K562 (cell line): Measurements from ENCODE around the gene CCL8. TPM values are rescaled to one million over a fixed set of nuclear protein-coding genes. Genes with fewer than 3 reads are reported as not detected.

Experiments
- ATAC-seq: fragments of 200-7000 bp; cut with Tn5 transposase; 3 replicates; pipeline ENCODE4 v1.9.1; 2020; ENCODE audit warnings: moderate library complexity
- BruUV-seq: library from RNA; stranded (reverse); fragments of 400-500 nt; replicated peaks from 2 replicates; lab custom pipeline; 2021; lab: Mats Ljungman, UMichigan
- CTCF ChIA-PET: fragments of 300-600 bp; formaldehyde crosslinking; extraction: SDS; loops from one replicate; lab custom pipeline; 2021; ENCODE audit warnings: low intra/inter-chr PET ratio; lab: Yijun Ruan, JAX
- POLR2A ChIA-PET: fragments of 300-600, 350-650 bp; sonication (Branson Sonifier 250); formaldehyde crosslinking; extraction: SDS; loops from one replicate; lab custom pipeline; 2021; ENCODE audit warnings: antibody characterized with exemption, inconsistent platforms; lab: Yijun Ruan, JAX
- DNase-seq, 4 experiments: peaks; one replicate each; pipeline versions ENCODE4 v3.0.0 to v3.0.0-alpha.2; 2011 to 2018; ENCODE audit warnings: low spot score in 3 of 4, mixed read lengths in 3 of 4; ENCODE audit errors: extremely low read depth in 1 of 4
- FAIRE-seq: peaks from 2 replicates; lab custom pipeline; 2011; peaks lifted over from hg19 to GRCh38; lab: Jason Lieb, UNC
- H2AFZ ChIP-seq: 2 replicates; pipeline ENCODE4 v1.6.0; 2011; ENCODE audit warnings: low read depth, low read length, control low read depth, inconsistent platforms
- H3K27ac ChIP-seq: fragments of 200-600 bp; 3 replicates; pipeline ENCODE4 v1.8.0; 2011; ENCODE audit warnings: low read depth, mild to moderate bottlenecking, control low read depth, inconsistent platforms, low read length, moderate library complexity, mixed read lengths; ENCODE audit errors: extremely low read depth
- H3K27me3 ChIP-seq, 2 experiments: fragments of 300-600 bp in 1 of 2; 2 replicates in 1 of 2; 3 replicates in 1 of 2; pipeline versions ENCODE4 v1.6.0 to v1.8.0; 2011; ENCODE audit warnings: inconsistent platforms in 2 of 2, low read length in 2 of 2, mild to moderate bottlenecking in 1 of 2, mixed read lengths in 1 of 2, moderate library complexity in 1 of 2; ENCODE audit not compliant: control insufficient read depth in 2 of 2, insufficient read depth in 2 of 2
- H3K36me3 ChIP-seq: fragments of 300-600 bp; 3 replicates; pipeline ENCODE4 v1.8.0; 2011; ENCODE audit warnings: mild to moderate bottlenecking, low read length, inconsistent platforms; ENCODE audit not compliant: control insufficient read depth, insufficient read depth
- H3K4me1 ChIP-seq, 2 experiments: fragments of 200-600 bp in 1 of 2; replicated peaks in 1 of 2; 2 replicates in 1 of 2; 3 replicates in 1 of 2; pipeline versions ENCODE4 v1.5.1 to v1.8.0; 2011; ENCODE audit warnings: inconsistent platforms in 2 of 2, low read length in 2 of 2, mild to moderate bottlenecking in 1 of 2, mixed read lengths in 1 of 2, moderate library complexity in 1 of 2; ENCODE audit not compliant: control insufficient read depth in 2 of 2, insufficient read depth in 2 of 2
- H3K4me2 ChIP-seq: 2 replicates; pipeline ENCODE4 v1.6.1; 2011; ENCODE audit warnings: low read length, control low read depth, inconsistent platforms, mixed read lengths; ENCODE audit not compliant: insufficient read depth
- H3K4me3 ChIP-seq: fragments of 200-600 bp; sonication (generic), shearing (Covaris generic); 2 replicates; pipeline ENCODE4 v1.5.1; 2016; ENCODE audit warnings: control low read depth, inconsistent platforms
- H3K79me2 ChIP-seq: fragments of 200-600 bp; 3 replicates; pipeline ENCODE4 v1.8.0; 2011; ENCODE audit warnings: low read length, inconsistent platforms; ENCODE audit not compliant: control insufficient read depth, insufficient read depth
- H3K9ac ChIP-seq, 2 experiments: 2 replicates each; pipeline versions ENCODE4 v1.6.0 to v1.6.1; 2011; ENCODE audit warnings: low read depth in 2 of 2, low read length in 2 of 2, control low read depth in 1 of 2, inconsistent platforms in 1 of 2, mild to moderate bottlenecking in 1 of 2, mixed read lengths in 1 of 2; ENCODE audit not compliant: insufficient read depth in 1 of 2
- H3K9me1 ChIP-seq: one replicate; pipeline ENCODE4 v1.6.0; 2011; ENCODE audit warnings: inconsistent platforms, mild to moderate bottlenecking, low read length, moderate library complexity; ENCODE audit not compliant: control insufficient read depth, insufficient read depth
- H3K9me3 ChIP-seq: replicated peaks from 2 replicates; pipeline ENCODE4 v1.5.1; 2011; ENCODE audit warnings: low read depth, low read length, inconsistent platforms; ENCODE audit not compliant: control insufficient read depth, insufficient read depth
- H4K20me1 ChIP-seq: replicated peaks from 2 replicates; pipeline ENCODE4 v1.6.1; 2011; ENCODE audit warnings: low read length, inconsistent platforms, mixed read lengths; ENCODE audit not compliant: control insufficient read depth, insufficient read depth
- FOXK2 ChIP-seq, 2 experiments: fragments of 450-650 bp; IDR thresholded peaks in 1 of 2; conservative IDR thresholded peaks in 1 of 2; 2 replicates each; pipeline ENCODE4 v1.6.1; 2016; ENCODE audit warnings: low read depth in 2 of 2, mild to moderate bottlenecking in 1 of 2
- KLF1 ChIP-seq: fragments of 450-650 bp; IDR thresholded peaks from 2 replicates; pipeline ENCODE4 v1.6.1; 2016; ENCODE audit warnings: missing genetic modification characterization, missing compliant biosample characterization
- KLF10 ChIP-seq: fragments of 250-450 bp; sonication (Bioruptor Pico); IDR thresholded peaks from 2 replicates; pipeline ENCODE4 v1.6.1; 2021; ENCODE audit warnings: matching md5 sums
- MIER1 ChIP-seq: fragments of 450-650 bp; IDR thresholded peaks from 2 replicates; pipeline ENCODE4 v1.6.1; 2016; ENCODE audit warnings: antibody characterized with exemption, mild to moderate bottlenecking, low read depth
- NFYB ChIP-seq: IDR thresholded peaks from 2 replicates; pipeline ENCODE4 v1.6.1; 2011; ENCODE audit warnings: mild to moderate bottlenecking, moderate library complexity; ENCODE audit not compliant: insufficient read length; ENCODE audit errors: extremely low read depth
- NONO ChIP-seq, 2 experiments: fragments of 200-400 bp in 1 of 2; fragments of 450-650 bp in 1 of 2; formaldehyde crosslinking in 1 of 2; IDR thresholded peaks; 2 replicates each; pipeline ENCODE4 v1.6.1; 2017; ENCODE audit warnings: low read depth in 2 of 2, mild to moderate bottlenecking in 2 of 2, moderate library complexity in 2 of 2, low read length in 1 of 2
- PML ChIP-seq: IDR thresholded peaks from 2 replicates; pipeline ENCODE4 v1.6.1; 2012; ENCODE audit warnings: low read length, inconsistent platforms
- PREB ChIP-seq: sonication (generic); formaldehyde crosslinking; IDR thresholded peaks from 2 replicates; pipeline ENCODE4 v1.8.1; 2023; ENCODE audit warnings: mild to moderate bottlenecking, missing genetic modification reagents
- RBM15 ChIP-seq: fragments of 200-400 bp; formaldehyde crosslinking; IDR thresholded peaks from 2 replicates; pipeline ENCODE4 v1.6.1; 2018; ENCODE audit warnings: mild to moderate bottlenecking, low read length, moderate library complexity; ENCODE audit not compliant: insufficient read depth
- STAT5B ChIP-seq: fragments of 250-450 bp; sonication (Bioruptor Pico); IDR thresholded peaks from 2 replicates; pipeline ENCODE4 v1.8.0; 2021; ENCODE audit warnings: mild to moderate bottlenecking, inconsistent platforms
- THRAP3 ChIP-seq: fragments of 450-650 bp; IDR thresholded peaks from 2 replicates; pipeline ENCODE4 v1.6.1; 2016; ENCODE audit warnings: mild to moderate bottlenecking, inconsistent platforms, borderline replicate concordance
- ZNF639 ChIP-seq, 2 experiments: fragments of 200-800 bp in 1 of 2; sonication (Bioruptor generic) in 1 of 2; sonication (generic) in 1 of 2; formaldehyde crosslinking in 1 of 2; IDR thresholded peaks in 1 of 2; conservative IDR thresholded peaks in 1 of 2; 2 replicates each; pipeline versions ENCODE4 v1.5.0 to v1.6.1; 2016 to 2020; ENCODE audit warnings: missing compliant biosample characterization in 1 of 2, missing genetic modification characterization in 1 of 2, missing genetic modification reagents in 1 of 2
- ZNF696 ChIP-seq: fragments of 250-450 bp; sonication (Bioruptor Pico); conservative IDR thresholded peaks from 2 replicates; pipeline ENCODE4 v1.4.0; 2020; ENCODE audit warnings: mild to moderate bottlenecking, moderate library complexity
- WGBS: fragments of 100-300 bp; shearing (Covaris generic); methylation state at CpG from one replicate; pipeline ENCODE4 v1.1.6; 2016; ENCODE audit warnings: low coverage, mixed read lengths; ENCODE audit not compliant: insufficient coverage; ENCODE audit errors: missing lambda C conversion rate; 5-methylcytosine and 5-hydroxymethylcytosine counted together
- in situ Hi-C: fragments of 300-500 bp; cut with MboI; formaldehyde crosslinking; loops from 4 replicates; pipeline ENCODE4 v1.15.0; 2018; ENCODE audit warnings: inconsistent platforms, mixed read lengths
- intact Hi-C: fragments of 100-400 bp; cut with micrococcal nuclease; formaldehyde crosslinking; loops from 2 replicates; pipeline ENCODE4 v1.14.2; 2022
- polyA plus RNA-seq, 8 experiments: library from polyadenylated mRNA; depleted of rRNA in 4 of 8; stranded (reverse) in 5 of 8; unstranded in 3 of 8; fragments of >200 nt; fragmentation: Nextera tagmentation in 2 of 8; fragmentation: Illumina TruSeq in 1 of 8; extraction: Ambion mirVana in 2 of 8; extraction: Trizol in 1 of 8; gene quantifications; 2 replicates each; pipeline versions ENCODE4 v1.2.1 to v1.2.3, GENCODE V29; 2011 to 2014; ENCODE audit warnings: inconsistent platforms in 1 of 8, missing spikeins in 1 of 8
- total RNA-seq, 7 experiments: library from RNA; depleted of rRNA in 6 of 7; stranded (reverse); fragments of >200 nt in 6 of 7; fragmentation: Illumina TruSeq in 2 of 7; extraction: Trizol in 2 of 7; gene quantifications; 2 replicates each; pipeline versions ENCODE4 v1.2.1 to v1.2.3, GENCODE V29; 2011 to 2021; ENCODE audit warnings: low replicate concordance in 1 of 7

Gene CCL8
- total and polyA plus RNA-seq, 9 of the 15 experiments (the other 6 are each of a cell fraction or from before 2014, with no cell fraction given), result 0.06 TPM; not detected in 8

GRCh38 chr17:34311291-34311690 is 7.9 kb upstream of the CCL8 start:
- ChIA-PET POLR2A (no interaction called here), CTCF (no interaction called here)
- DNase-seq (no peak), ATAC-seq (no peak), FAIRE-seq (no peak)
- Histone ChIP-seq H4K20me1 (no peaks in the 10 kb centered on the region), H3K9me1 (no peaks in the 10 kb centered on the region), H3K9me3 (no peaks in the 10 kb centered on the region), H3K36me3 (no peaks in the 10 kb centered on the region), H3K27me3 (0 out of 5 replicates have a peak, but pooled peaks cover 2 to 5% of the 10 kb centered on the region in 2 experiments), H2AFZ (no peak overlapping the region), H3K9ac (no peak overlapping the region), H3K27ac (no peak overlapping the region), H3K4me1 (no peaks in the 10 kb centered on the region), H3K79me2 (no peaks in the 10 kb centered on the region), H3K4me2 (no peak overlapping the region), H3K4me3 (no peak overlapping the region)
- intact Hi-C loops, result no loop called here
- in situ Hi-C loops, result no loop called here
- 2% methylated on average over 7 of the region's 7 CpGs for WGBS
- no TSS peak for BruUV-seq
- TF ChIP-seq FOXK2 (conservative IDR thresholded peaks at IDR 0.05 in 1 of 2, IDR thresholded peaks at IDR 0.05 in 1 of 2; ENCODE audit: low read depth in 2 of 2), result no peak
- no peak for TF ChIP-seq KLF1 (tag)
- TF ChIP-seq MIER1, result no peak
- TF ChIP-seq NONO (IDR thresholded peaks at IDR 0.05; ENCODE audit: low read depth in 2 of 2, low read length in 1 of 2), result no peak
- TF ChIP-seq KLF10 (CRISPR knock-in tag), result no peak
- TF ChIP-seq NFYB, result no peak
- TF ChIP-seq PML, result no peak
- no peak for TF ChIP-seq THRAP3
- no peak for TF ChIP-seq PREB (CRISPR knock-in tag)
- no peak for TF ChIP-seq ZNF639 (CRISPR knock-in tag; conservative IDR thresholded peaks at IDR 0.05 in 1 of 2, IDR thresholded peaks at IDR 0.05 in 1 of 2)
- TF ChIP-seq RBM15, result no peak
- TF ChIP-seq STAT5B (CRISPR knock-in tag), result no peak
- TF ChIP-seq ZNF696 (CRISPR knock-in tag), result no peak
- TF ChIP-seq, all 486 proteins: peak for 0
